GM13976 (cell line): ENCODE results near the gene YWHAQ.

ENCODE experiments used
- DNase-seq: peaks from one replicate; pipeline ENCODE4 v3.0.0; 2012; ENCODE audit warnings: low spot score
- CTCF ChIP-seq: IDR thresholded peaks from 2 replicates; pipeline ENCODE4 v1.5.1; 2012; ENCODE audit warnings: borderline replicate concordance, mild to moderate bottlenecking; ENCODE audit not compliant: insufficient read depth; ENCODE audit errors: extremely low read depth, missing control alignments, control extremely low read depth
- in situ Hi-C: fragments of 300-500 bp; cut with MboI; formaldehyde crosslinking; loops from one replicate; pipeline ENCODE4 v1.12.0; 2022; ENCODE audit warnings: low sequenced_read_pairs, mixed read lengths, inconsistent platforms; ENCODE audit not compliant: unreplicated experiment

Gene YWHAQ

GRCh38 chr2:9548506-9548905 is 82.3 kb downstream of the YWHAQ start:
- DNase-seq, result peak; percentile 51
- no peak for TF ChIP-seq CTCF
- in situ Hi-C loops, result no loop called here

- DNase-seq, result no peak
- in situ Hi-C loops, result no loop called here
- TF ChIP-seq CTCF, result no peak
These were observed 83.4 kb downstream of the YWHAQ start for GRCh38 chr2:9547262-9547991.

- in situ Hi-C loops, result no loop called here
- DNase-seq, result no peak
- no peak for TF ChIP-seq CTCF
These were observed 85.3 kb downstream of the YWHAQ start for GRCh38 chr2:9545502-9545901.

GRCh38 chr2:9543557-9543956 is 87.2 kb downstream of the YWHAQ start:
- no peak for DNase-seq
- TF ChIP-seq CTCF, result no peak

GRCh38 chr2:9539531-9539930 is 91.3 kb downstream of the YWHAQ start:
- TF ChIP-seq CTCF, result no peak
- in situ Hi-C loops, result no loop called here
- no peak for DNase-seq

More at GRCh38 chr2:9543557-9543956, 87.2 kb downstream of the YWHAQ start:
- in situ Hi-C loops, result no loop called here

- no peak for TF ChIP-seq CTCF
These were observed 92.7 kb downstream of the YWHAQ start for GRCh38 chr2:9538000-9538507.

More at GRCh38 chr2:9538000-9538507, 92.7 kb downstream of the YWHAQ start:
- peak; percentile 42 for DNase-seq
- in situ Hi-C loops, result no loop called here
